SK-N-SH (cell line): ENCODE results near the gene CYLD. TPM values are rescaled to one million over a fixed set of nuclear protein-coding genes. Genes with fewer than 3 reads are reported as not detected.

Experiments used
- polyA plus RNA-seq, 3 experiments: library from polyadenylated mRNA; depleted of rRNA; stranded (reverse); fragments of >200 nt; gene quantifications; 2 replicates each; pipeline ENCODE4 v1.2.3, GENCODE V29; 2012
- small RNA-seq, 7 experiments: library from RNA; depleted of rRNA; stranded (forward); fragments of <200 nt; gene quantifications; one replicate each; pipeline ENCODE3, GENCODE V24; 2012

The CYLD gene
- polyA plus RNA-seq, 1 of the 3 experiments (the other 2 are of a cell fraction), result 6.5 TPM

Small RNA genes within 50 kb of the gene (small RNA-seq; reads per million reads assigned to genes)
- 0 to 11.3 (median 0) reads per million in 7 experiments for gene MIR3181

Other genes with a start within 250 kb of the CYLD start
- gene NKD1, start 193.7 kb upstream of the CYLD start, polyA plus RNA-seq (2012; rRNA removed), result 0.02 and 0.13 TPM in 2 replicates
- gene SNX20, start 60.8 kb upstream of the CYLD start, polyA plus RNA-seq (2012; rRNA removed), result not detected in 2 replicates
- not detected in 2 replicates for gene NOD2, start 48.5 kb upstream of the CYLD start, polyA plus RNA-seq (2012; rRNA removed)